Right ventricle myocardium inferior (tissue), 1 donor: ENCODE data around the gene CTCF. TPM values are rescaled to one million over a fixed set of nuclear protein-coding genes. Genes with fewer than 3 reads are reported as not detected.

Source experiments
- ATAC-seq: fragments of 200-7000 bp; cut with Tn5 transposase; one replicate; pipeline ENCODE4 v1.9.1; 2020; ENCODE audit warnings: mild to moderate bottlenecking, moderate library complexity
- DNase-seq: peaks from one replicate; pipeline ENCODE4 v3.0.0; 2021; ENCODE audit errors: missing footprints
- intact Hi-C: fragments of 100-400 bp; cut with DNase I; formaldehyde crosslinking; loops from one replicate; pipeline ENCODE4 v1.11.0; 2022
- total RNA-seq: library from RNA; stranded (reverse); fragmentation: NEBNext Ultra II Directional; extraction: Animal tissue kit (Norgen Biotek cat#: 25700); gene quantifications from one replicate; pipeline ENCODE4 v1.2.1, GENCODE V29; 2021
- donor health status: DM: no; HTN: yes; CAD: no; lungs with severe emphysema.

Gene CTCF
- total RNA-seq, 1 donor from 2014 or later = 28.2 TPM

- peak; percentile 91 for ATAC-seq
- intact Hi-C loops = loop anchor here (2.0 kb wide), 1 partner anchor 79 kb away; the partner anchor contains the start of gene CTCF
- peak; percentile 82 for DNase-seq
Observed at GRCh38 chr16:67641779-67642708, 79.7 kb downstream of the CTCF start.

- DNase-seq (no peak), ATAC-seq (no peak)
- intact Hi-C loops = loop anchor here (1.0 kb wide), 1 partner anchor 123 kb away; no protein-coding TSS in a partner anchor
Observed at GRCh38 chr16:67644038-67644437, 81.7 kb downstream of the CTCF start.

- DNase-seq (peak; percentile 46), ATAC-seq (no peak)
- intact Hi-C loops = no loop called here
Observed at GRCh38 chr16:67645397-67646121, 83.2 kb downstream of the CTCF start.

- intact Hi-C loops = no loop called here
- ATAC-seq (no peak), DNase-seq (no peak)
Observed at GRCh38 chr16:67647111-67647651, 84.9 kb downstream of the CTCF start.

GRCh38 chr16:67647681-67648080, 85.4 kb downstream of the CTCF start:
- ATAC-seq = no peak
- no peak for DNase-seq
- intact Hi-C loops = no loop called here

- intact Hi-C loops = no loop called here
- DNase-seq (no peak), ATAC-seq (no peak)
Observed at GRCh38 chr16:67648088-67648763, 85.9 kb downstream of the CTCF start.

- no peak for DNase-seq
- intact Hi-C loops = no loop called here
- ATAC-seq = no peak
Observed at GRCh38 chr16:67648764-67649407, 86.6 kb downstream of the CTCF start.

GRCh38 chr16:67649494-67649931, 87.2 kb downstream of the CTCF start:
- ATAC-seq (no peak), DNase-seq (no peak)
- intact Hi-C loops = no loop called here

- no peak for DNase-seq
- intact Hi-C loops = no loop called here
- ATAC-seq = no peak
Observed at GRCh38 chr16:67650023-67650422, 87.7 kb downstream of the CTCF start.

- no peak for ATAC-seq
- DNase-seq = no peak
- intact Hi-C loops = no loop called here
Observed at GRCh38 chr16:67651039-67651438, 88.7 kb downstream of the CTCF start.

- DNase-seq = no peak
- ATAC-seq = no peak
- intact Hi-C loops = no loop called here
Observed at GRCh38 chr16:67651847-67652246, 89.5 kb downstream of the CTCF start.

GRCh38 chr16:67652578-67653127, 90.3 kb downstream of the CTCF start:
- intact Hi-C loops = no loop called here
- ATAC-seq (no peak), DNase-seq (peak; percentile 25)

GRCh38 chr16:67653128-67653788, 90.9 kb downstream of the CTCF start:
- intact Hi-C loops = no loop called here
- DNase-seq (peak; percentile 27), ATAC-seq (no peak)

- intact Hi-C loops = no loop called here
- ATAC-seq = no peak
Observed at GRCh38 chr16:67653789-67654402, 91.6 kb downstream of the CTCF start.

GRCh38 chr16:67654403-67654911, 92.1 kb downstream of the CTCF start:
- ATAC-seq = no peak
- DNase-seq = peak; percentile 59
- intact Hi-C loops = no loop called here

More at GRCh38 chr16:67653789-67654402, 91.6 kb downstream of the CTCF start:
- DNase-seq = peak; percentile 25

- DNase-seq (peak; percentile 30), ATAC-seq (no peak)
- intact Hi-C loops = no loop called here
Observed at GRCh38 chr16:67655363-67655762, 93.0 kb downstream of the CTCF start.
